ENCODE data around the gene STK32B.

- TF ChIP-seq CTCF (IDR thresholded peaks at IDR 0.05) (no peak), POLR2A (IDR thresholded peaks at IDR 0.05) (no peak)
Observed at GRCh38 chr4:5267408-5267807, 216.1 kb downstream of the STK32B start.

All from stomach (tissue), 4 donors.